Measurements from ENCODE around the gene POLR3K. TPM values are rescaled to one million over a fixed set of nuclear protein-coding genes. Genes with fewer than 3 reads are reported as not detected.

POLR3K gene
- total RNA-seq, 2 experiments from 2014 or later, result 26.2 to 74.1 TPM

DNA sequence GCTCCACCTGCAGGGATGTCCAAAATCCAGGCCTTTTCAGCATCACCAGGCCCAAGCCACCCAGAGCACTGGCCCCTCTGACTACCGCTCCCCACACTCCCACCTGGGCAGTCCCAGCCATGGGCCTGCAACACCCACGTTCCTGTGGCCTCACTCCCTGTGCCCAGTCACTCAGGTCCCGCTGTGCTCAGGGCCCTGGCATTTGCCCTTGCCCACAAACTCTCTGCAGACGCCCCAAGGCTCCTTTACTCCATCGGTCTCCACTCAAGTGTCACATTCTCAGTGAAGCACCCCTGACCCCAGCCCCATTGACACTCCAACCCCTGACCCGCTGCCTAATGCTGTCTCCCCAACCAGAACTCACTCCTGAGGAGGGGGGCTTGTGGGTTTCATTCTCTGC is 48.2 kb upstream of the POLR3K start:
- no TSS peak for BruUV-seq (replicated peaks)
- ChIA-PET CTCF (ENCODE audit: unreplicated experiment) (no interaction called here), POLR2A (no interaction called here)
- no peak for DNase-seq (ENCODE audit: low spot score)
- Histone ChIP-seq H2AFZ (ENCODE audit: low read length) (no peak overlapping the region), H3K79me2 (ENCODE audit: insufficient read depth, low read depth, low read length) (no peaks in the 10 kb centered on the region), H4K20me1 (ENCODE audit: insufficient read depth, low read length) (no peaks in the 10 kb centered on the region), H3K4me2 (ENCODE audit: low read length) (no peak overlapping the region), H3K36me3 (ENCODE audit: insufficient read depth, low read length) (peaks cover 27% of the 10 kb centered on the region; the same call in 1 of the 2 replicates), H3K27ac (ENCODE audit: low read depth, low read length, poor library complexity, severe bottlenecking) (no peak overlapping the region), H3K9me3 (ENCODE audit: low read length) (no peaks in the 10 kb centered on the region), H3K4me1 (ENCODE audit: insufficient read depth, low read length, poor library complexity, severe bottlenecking) (no peaks in the 10 kb centered on the region), H3K9me2 (ENCODE audit: insufficient read depth, low read length) (no peaks in the 10 kb centered on the region), H3K4me3 (ENCODE audit: low read depth, low read length, poor library complexity, severe bottlenecking) (no peak overlapping the region)
- intact Hi-C loops (cut with micrococcal nuclease; ENCODE audit: unreplicated experiment), result no loop called here
- TF ChIP-seq, protein P1, sequence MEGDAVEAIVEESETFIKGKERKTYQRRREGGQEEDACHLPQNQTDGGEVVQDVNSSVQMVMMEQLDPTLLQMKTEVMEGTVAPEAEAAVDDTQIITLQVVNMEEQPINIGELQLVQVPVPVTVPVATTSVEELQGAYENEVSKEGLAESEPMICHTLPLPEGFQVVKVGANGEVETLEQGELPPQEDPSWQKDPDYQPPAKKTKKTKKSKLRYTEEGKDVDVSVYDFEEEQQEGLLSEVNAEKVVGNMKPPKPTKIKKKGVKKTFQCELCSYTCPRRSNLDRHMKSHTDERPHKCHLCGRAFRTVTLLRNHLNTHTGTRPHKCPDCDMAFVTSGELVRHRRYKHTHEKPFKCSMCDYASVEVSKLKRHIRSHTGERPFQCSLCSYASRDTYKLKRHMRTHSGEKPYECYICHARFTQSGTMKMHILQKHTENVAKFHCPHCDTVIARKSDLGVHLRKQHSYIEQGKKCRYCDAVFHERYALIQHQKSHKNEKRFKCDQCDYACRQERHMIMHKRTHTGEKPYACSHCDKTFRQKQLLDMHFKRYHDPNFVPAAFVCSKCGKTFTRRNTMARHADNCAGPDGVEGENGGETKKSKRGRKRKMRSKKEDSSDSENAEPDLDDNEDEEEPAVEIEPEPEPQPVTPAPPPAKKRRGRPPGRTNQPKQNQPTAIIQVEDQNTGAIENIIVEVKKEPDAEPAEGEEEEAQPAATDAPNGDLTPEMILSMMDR (conservative IDR thresholded peaks at IDR 0.05; ENCODE audit: low read length), result no peak
- no peak for TF ChIP-seq EZH2phosphoT487 (IDR thresholded peaks at IDR 0.05; ENCODE audit: borderline replicate concordance, low read depth, low read length)

- H2AFZ ChIP-seq (ENCODE audit: low read length), result no peak overlapping the region
- no peak overlapping the region for H3K4me2 ChIP-seq (ENCODE audit: low read length)
- peaks cover 26% of the 10 kb centered on the region; the same call in 1 of the 2 replicates for H3K36me3 ChIP-seq (ENCODE audit: insufficient read depth, low read length)
- TF ChIP-seq EZH2phosphoT487 (IDR thresholded peaks at IDR 0.05; ENCODE audit: borderline replicate concordance, low read depth, low read length), result no peak
- TF ChIP-seq, protein P1 (conservative IDR thresholded peaks at IDR 0.05; ENCODE audit: low read length), result no peak
- no TSS peak for BruUV-seq (replicated peaks)
- no peaks in the 10 kb centered on the region for H4K20me1 ChIP-seq (ENCODE audit: insufficient read depth, low read length)
- H3K79me2 ChIP-seq (ENCODE audit: insufficient read depth, low read depth, low read length), result no peaks in the 10 kb centered on the region
- no peak overlapping the region for H3K27ac ChIP-seq (ENCODE audit: low read depth, low read length, poor library complexity, severe bottlenecking)
- CTCF ChIA-PET (ENCODE audit: unreplicated experiment), result no interaction called here
- H3K9me3 ChIP-seq (ENCODE audit: low read length), result no peaks in the 10 kb centered on the region
- no peak for DNase-seq (ENCODE audit: low spot score)
- H3K4me1 ChIP-seq (ENCODE audit: insufficient read depth, low read length, poor library complexity, severe bottlenecking), result no peaks in the 10 kb centered on the region
- no peaks in the 10 kb centered on the region for H3K9me2 ChIP-seq (ENCODE audit: insufficient read depth, low read length)
- POLR2A ChIA-PET, result no interaction called here
- no peak overlapping the region for H3K4me3 ChIP-seq (ENCODE audit: low read depth, low read length, poor library complexity, severe bottlenecking)
- intact Hi-C loops (cut with micrococcal nuclease; ENCODE audit: unreplicated experiment), result no loop called here
Observed at GRCh38 chr16:100989-101388, 47.6 kb upstream of the POLR3K start.

DNA sequence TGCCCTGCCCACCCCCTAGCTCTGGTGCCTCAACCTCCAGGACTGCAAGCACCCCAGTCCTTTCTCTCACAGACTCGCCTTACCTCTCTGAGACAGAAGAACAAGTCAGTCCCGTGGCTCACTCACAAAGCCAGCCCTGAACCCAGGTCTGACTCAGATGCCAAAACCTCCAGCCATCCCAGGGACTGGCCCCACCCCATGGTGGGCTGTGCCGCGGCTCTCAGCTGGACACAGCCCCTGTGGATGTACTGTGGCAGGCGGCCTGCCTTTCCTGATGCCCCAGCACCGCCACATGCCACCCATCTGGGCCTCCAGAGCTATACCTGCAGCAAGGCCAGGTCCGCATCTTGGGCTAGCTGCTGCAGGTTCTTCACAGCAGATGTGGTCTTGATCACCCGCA is 44.4 kb upstream of the POLR3K start:
- Histone ChIP-seq H2AFZ (ENCODE audit: low read length) (no peak overlapping the region), H3K4me1 (ENCODE audit: insufficient read depth, low read length, poor library complexity, severe bottlenecking) (no peaks in the 10 kb centered on the region), H3K4me2 (ENCODE audit: low read length) (no peak overlapping the region), H3K4me3 (ENCODE audit: low read depth, low read length, poor library complexity, severe bottlenecking) (no peak overlapping the region), H3K9me2 (ENCODE audit: insufficient read depth, low read length) (no peaks in the 10 kb centered on the region), H3K36me3 (ENCODE audit: insufficient read depth, low read length) (peaks cover 15% of the 10 kb centered on the region; the same call in 1 of the 2 replicates), H3K9me3 (ENCODE audit: low read length) (no peaks in the 10 kb centered on the region), H3K27ac (ENCODE audit: low read depth, low read length, poor library complexity, severe bottlenecking) (no peak overlapping the region), H4K20me1 (ENCODE audit: insufficient read depth, low read length) (no peaks in the 10 kb centered on the region), H3K79me2 (ENCODE audit: insufficient read depth, low read depth, low read length) (no peaks in the 10 kb centered on the region)
- TF ChIP-seq, protein P1 (conservative IDR thresholded peaks at IDR 0.05; ENCODE audit: low read length), result no peak
- no peak for TF ChIP-seq EZH2phosphoT487 (IDR thresholded peaks at IDR 0.05; ENCODE audit: borderline replicate concordance, low read depth, low read length)
- ChIA-PET CTCF (ENCODE audit: unreplicated experiment) (interaction anchor here (0.6 to 2.1 kb wide), 2 partner anchors 32 to 251 kb away, joined by 4 to 9 read pairs; no protein-coding TSS in a partner anchor), POLR2A (no interaction called here)
- intact Hi-C loops (cut with micrococcal nuclease; ENCODE audit: unreplicated experiment), result loop anchor here (1.0 kb wide), 1 partner anchor 33 kb away; no protein-coding TSS in a partner anchor
- no TSS peak for BruUV-seq (replicated peaks)
- DNase-seq (ENCODE audit: low spot score), result no peak
